IPS-20b (cell line): ENCODE data around the gene ANKZF1.

Experiments used
- H3K27ac ChIP-seq: one replicate; pipeline ENCODE4 v1.5.1; 2013; ENCODE audit warnings: low read length
- H3K27me3 ChIP-seq: 2 replicates; pipeline ENCODE4 v1.6.1; 2013; ENCODE audit warnings: mild to moderate bottlenecking, low read length, inconsistent platforms; ENCODE audit not compliant: insufficient read depth
- H3K36me3 ChIP-seq: 2 replicates; pipeline ENCODE4 v1.6.1; 2013; ENCODE audit warnings: low read depth, mild to moderate bottlenecking, inconsistent platforms, low read length, moderate library complexity; ENCODE audit not compliant: insufficient read depth
- H3K4me1 ChIP-seq: 2 replicates; pipeline ENCODE4 v1.6.1; 2013; ENCODE audit warnings: mild to moderate bottlenecking, control low read depth, inconsistent platforms, low read length, moderate library complexity; ENCODE audit not compliant: insufficient read depth
- H3K4me3 ChIP-seq: 2 replicates; pipeline ENCODE4 v1.5.1; 2013; ENCODE audit warnings: mild to moderate bottlenecking, low read length, inconsistent platforms
- H3K9ac ChIP-seq: 2 replicates; pipeline ENCODE4 v1.6.1; 2013; ENCODE audit warnings: low read depth, mild to moderate bottlenecking, inconsistent platforms, low read length, moderate library complexity
- H3K9me3 ChIP-seq: 2 replicates; pipeline ENCODE4 v1.6.1; 2013; ENCODE audit warnings: mild to moderate bottlenecking, low read depth, low read length, inconsistent platforms; ENCODE audit not compliant: insufficient read depth

ANKZF1 gene

DNA sequence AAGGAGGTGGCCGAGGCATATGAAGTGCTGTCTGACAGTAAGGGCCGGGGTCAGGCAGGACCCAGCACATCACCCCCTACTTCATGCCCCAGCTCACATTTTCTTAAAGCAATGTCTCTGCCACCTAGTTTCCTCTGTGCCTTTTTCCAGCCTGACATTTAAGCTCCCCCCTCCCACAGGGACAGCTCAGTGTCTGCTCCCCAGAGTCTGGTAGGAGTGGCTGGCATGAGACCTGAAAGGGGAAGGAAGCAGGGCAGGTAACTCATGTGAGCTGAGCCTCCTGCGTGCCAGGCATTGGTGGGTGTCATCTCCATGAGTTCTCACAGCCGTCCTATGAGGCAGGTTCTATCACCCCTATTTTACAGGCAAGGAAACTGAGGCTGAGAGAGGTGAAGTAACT lies 51.0 kb downstream of the ANKZF1 start:
- no peak overlapping the region for H3K27ac ChIP-seq
- no peak overlapping the region for H3K4me3 ChIP-seq

DNA sequence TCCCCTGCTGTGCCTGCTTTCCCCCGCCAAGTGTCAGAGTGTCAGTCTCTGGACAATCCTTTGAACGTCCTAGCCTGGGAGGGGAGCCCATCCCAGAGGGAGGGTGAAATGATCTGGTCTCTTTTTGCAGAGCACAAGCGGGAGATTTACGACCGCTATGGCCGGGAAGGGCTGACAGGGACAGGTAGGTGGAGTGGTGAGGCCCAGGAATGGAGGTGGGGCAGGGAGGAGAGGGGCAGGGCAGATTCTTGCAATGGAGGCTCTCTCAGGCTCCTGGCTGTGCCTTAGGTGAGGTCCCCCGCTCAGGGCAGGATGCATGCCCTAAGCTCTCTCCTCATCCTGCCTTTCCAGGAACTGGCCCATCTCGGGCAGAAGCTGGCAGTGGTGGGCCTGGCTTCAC lies 52.0 kb downstream of the ANKZF1 start:
- Histone ChIP-seq H3K36me3 (peaks cover 14% of the 10 kb centered on the region; the same call in 1 of the 2 replicates), H3K9ac (no peak overlapping the region)

More for the DNA sequence above, 51.0 kb downstream of the ANKZF1 start:
- Histone ChIP-seq H3K36me3 (peaks cover 14% of the 10 kb centered on the region; the same call in 1 of the 2 replicates), H3K4me1 (peaks cover 19% of the 10 kb centered on the region), H3K27me3 (peaks cover 9% of the 10 kb centered on the region; the same call in 1 of the 2 replicates), H3K9me3 (no peaks in the 10 kb centered on the region), H3K9ac (no peak overlapping the region)

DNA sequence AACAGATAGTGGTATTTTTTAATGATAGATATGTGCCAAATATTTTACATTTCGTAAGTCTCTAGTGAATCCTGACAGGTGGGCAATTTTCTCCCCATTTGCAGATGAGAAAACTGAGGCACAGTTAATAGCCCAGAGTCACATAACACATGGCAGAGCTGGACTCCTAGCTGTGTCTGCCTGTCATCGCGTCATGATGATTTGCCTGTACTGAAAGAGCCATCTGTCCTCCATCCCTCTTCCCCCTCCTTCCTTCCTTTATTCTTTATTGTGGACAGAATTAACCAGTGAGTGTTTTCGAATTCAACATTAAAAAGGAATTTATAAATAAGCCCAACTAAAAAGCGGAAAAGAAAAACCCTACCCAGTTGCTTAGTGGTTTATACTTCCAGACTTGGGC lies 52.8 kb downstream of the ANKZF1 start:
- peaks cover 14% of the 10 kb centered on the region; the same call in 1 of the 2 replicates for H3K36me3 ChIP-seq
- no peak overlapping the region for H3K9ac ChIP-seq
- no peak overlapping the region for H3K27ac ChIP-seq
- no peaks in the 10 kb centered on the region for H3K9me3 ChIP-seq
- no peak overlapping the region for H3K4me3 ChIP-seq
- peaks cover 9% of the 10 kb centered on the region; the same call in 1 of the 2 replicates for H3K27me3 ChIP-seq
- H3K4me1 ChIP-seq: peaks cover 15% of the 10 kb centered on the region

More for the DNA sequence above, 52.0 kb downstream of the ANKZF1 start:
- Histone ChIP-seq H3K9me3 (no peaks in the 10 kb centered on the region), H3K4me3 (no peak overlapping the region), H3K4me1 (peaks cover 19% of the 10 kb centered on the region), H3K27ac (no peak overlapping the region), H3K27me3 (peaks cover 9% of the 10 kb centered on the region; the same call in 1 of the 2 replicates)

DNA sequence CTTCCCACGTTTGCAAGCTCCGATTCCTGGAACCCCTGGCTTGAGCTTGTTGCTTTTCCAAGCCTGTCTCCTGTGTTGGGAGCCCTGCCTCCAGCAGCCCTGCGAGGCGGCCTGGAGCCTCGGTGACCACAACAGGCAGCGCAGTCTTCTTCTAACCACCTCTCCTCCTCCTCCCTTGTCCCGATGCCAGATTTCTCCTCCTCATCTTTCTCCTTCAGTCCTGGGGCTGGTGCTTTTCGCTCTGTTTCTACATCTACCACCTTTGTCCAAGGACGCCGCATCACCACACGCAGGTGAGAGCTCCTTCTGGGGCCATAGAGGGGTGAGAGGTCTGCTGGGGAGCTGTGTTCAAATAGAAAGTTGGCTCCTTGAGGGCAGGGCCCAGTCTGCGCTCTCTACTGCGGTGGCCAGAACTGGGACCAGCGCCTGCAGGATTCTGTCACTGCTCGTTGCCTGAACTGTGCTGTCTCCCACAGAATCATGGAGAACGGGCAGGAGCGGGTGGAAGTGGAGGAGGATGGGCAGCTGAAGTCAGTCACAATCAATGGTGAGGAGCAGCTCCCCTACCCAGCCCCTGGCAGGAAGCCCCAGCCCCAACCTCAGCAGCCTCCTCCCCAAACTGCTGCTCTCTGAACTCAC lies 53.5 kb downstream of the ANKZF1 start:
- Histone ChIP-seq H3K27me3 (peaks cover 7% of the 10 kb centered on the region; the same call in 1 of the 2 replicates), H3K4me3 (no peak overlapping the region), H3K27ac (no peak overlapping the region), H3K4me1 (peaks cover 12% of the 10 kb centered on the region), H3K36me3 (peaks cover 14% of the 10 kb centered on the region; the same call in 1 of the 2 replicates), H3K9ac (no peak overlapping the region), H3K9me3 (no peaks in the 10 kb centered on the region)

DNA sequence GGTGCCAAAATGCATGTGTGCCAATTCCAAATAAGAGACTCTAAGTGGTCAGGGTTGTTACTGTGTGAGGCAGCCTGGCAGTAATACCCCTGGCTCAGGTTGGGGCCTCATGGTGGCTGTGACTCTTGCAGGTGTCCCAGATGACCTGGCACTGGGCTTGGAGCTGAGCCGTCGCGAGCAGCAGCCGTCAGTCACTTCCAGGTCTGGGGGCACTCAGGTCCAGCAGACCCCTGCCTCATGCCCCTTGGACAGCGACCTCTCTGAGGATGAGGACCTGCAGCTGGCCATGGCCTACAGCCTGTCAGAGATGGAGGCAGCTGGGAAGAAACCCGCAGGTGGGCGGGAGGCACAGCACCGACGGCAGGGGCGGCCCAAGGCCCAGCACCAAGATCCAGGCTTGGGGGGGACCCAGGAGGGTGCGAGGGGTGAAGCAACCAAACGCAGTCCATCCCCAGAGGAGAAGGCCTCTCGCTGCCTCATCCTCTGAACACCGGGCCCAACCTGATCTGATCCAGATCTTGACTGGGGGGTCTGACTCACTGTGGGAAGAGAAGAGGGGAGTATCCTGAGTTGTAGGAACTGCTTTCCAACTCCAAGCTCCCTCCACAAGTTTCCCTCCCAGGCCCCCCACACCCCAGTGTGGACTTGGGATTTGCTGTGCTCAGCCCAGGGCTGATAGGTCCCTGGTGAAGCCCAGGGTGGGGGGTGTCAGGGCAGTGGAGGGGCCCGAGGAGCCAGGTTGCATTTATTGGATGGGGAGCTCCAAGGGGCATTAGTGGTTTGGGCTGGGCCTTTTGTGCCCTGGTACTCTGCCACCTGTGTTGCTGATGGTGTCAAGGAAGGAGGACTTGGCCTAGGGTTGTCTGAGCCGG lies 55.1 kb downstream of the ANKZF1 start:
- H3K36me3 ChIP-seq: peaks cover 14% of the 10 kb centered on the region; the same call in 1 of the 2 replicates
- no peaks in the 10 kb centered on the region for H3K9me3 ChIP-seq
- peaks cover 4% of the 10 kb centered on the region for H3K4me1 ChIP-seq
- H3K4me3 ChIP-seq: no peak overlapping the region
- H3K9ac ChIP-seq: no peak overlapping the region
- H3K27me3 ChIP-seq: no peaks in the 10 kb centered on the region
- no peak overlapping the region for H3K27ac ChIP-seq

DNA sequence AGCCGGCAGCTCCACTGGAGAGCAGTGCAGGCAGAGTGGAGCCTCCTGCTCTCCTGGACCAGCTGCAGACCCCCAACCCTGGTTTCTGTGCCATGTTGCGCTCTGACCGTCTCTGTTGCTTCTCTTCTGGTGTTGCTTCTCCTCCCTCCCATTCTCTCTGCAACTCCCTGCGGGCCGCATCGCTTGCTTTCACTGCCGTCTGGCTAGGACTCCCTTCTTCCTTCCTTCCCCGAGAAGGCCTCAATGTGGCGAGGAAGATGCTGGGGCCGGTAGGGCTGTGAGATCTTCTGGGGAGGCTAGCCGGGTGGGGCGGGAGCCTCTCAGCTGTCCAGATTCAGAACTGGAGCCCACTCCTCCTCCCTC lies 55.7 kb downstream of the ANKZF1 start:
- Histone ChIP-seq H3K36me3 (peaks cover 14% of the 10 kb centered on the region; the same call in 1 of the 2 replicates), H3K27me3 (no peaks in the 10 kb centered on the region)

DNA sequence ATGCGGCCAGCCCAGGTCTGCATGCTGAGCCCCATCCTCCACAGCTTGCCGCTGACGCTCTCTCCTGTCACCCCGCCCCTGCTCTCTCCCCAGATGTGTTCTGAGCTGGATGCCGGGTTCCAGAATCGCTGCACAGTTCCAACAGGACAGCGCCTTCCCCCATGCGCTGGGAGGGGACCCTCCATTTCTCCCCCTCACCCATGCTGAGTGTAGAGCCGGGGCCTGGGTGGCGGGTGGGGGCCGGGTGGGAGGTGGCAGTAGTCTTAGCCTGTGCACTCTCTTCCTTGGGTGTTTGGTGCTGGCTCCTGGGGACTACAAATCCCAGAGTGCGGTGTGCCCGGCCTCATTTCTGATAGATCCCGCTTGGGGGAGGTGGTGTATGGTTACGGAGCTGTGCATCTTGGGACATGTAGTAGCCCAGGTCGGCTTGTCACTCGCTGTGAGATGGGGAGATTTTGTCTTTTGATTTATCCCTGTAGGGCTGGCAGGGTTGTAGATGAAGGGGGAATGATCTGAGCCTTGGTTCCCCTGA lies 56.4 kb downstream of the ANKZF1 start:
- H3K4me1 ChIP-seq: no peaks in the 10 kb centered on the region
- H3K27me3 ChIP-seq: no peaks in the 10 kb centered on the region
- H3K9me3 ChIP-seq: no peaks in the 10 kb centered on the region
- H3K9ac ChIP-seq: no peak overlapping the region
- H3K27ac ChIP-seq: no peak overlapping the region
- H3K4me3 ChIP-seq: no peak overlapping the region
- H3K36me3 ChIP-seq: peaks cover 11% of the 10 kb centered on the region; the same call in 1 of the 2 replicates

More for the DNA sequence above, 55.7 kb downstream of the ANKZF1 start:
- H3K27ac ChIP-seq: no peak overlapping the region
- peaks cover 2% of the 10 kb centered on the region; the same call in 1 of the 2 replicates for H3K4me1 ChIP-seq
- no peaks in the 10 kb centered on the region for H3K9me3 ChIP-seq
- H3K4me3 ChIP-seq: no peak overlapping the region
- H3K9ac ChIP-seq: no peak overlapping the region
